ENCODE results near the gene TGFA. TPM values are rescaled to one million over a fixed set of nuclear protein-coding genes. Genes with fewer than 3 reads are reported as not detected.

Gene TGFA
- total RNA-seq, 2 experiments from 2014 or later, result 0.47 to 0.88 TPM

DNA sequence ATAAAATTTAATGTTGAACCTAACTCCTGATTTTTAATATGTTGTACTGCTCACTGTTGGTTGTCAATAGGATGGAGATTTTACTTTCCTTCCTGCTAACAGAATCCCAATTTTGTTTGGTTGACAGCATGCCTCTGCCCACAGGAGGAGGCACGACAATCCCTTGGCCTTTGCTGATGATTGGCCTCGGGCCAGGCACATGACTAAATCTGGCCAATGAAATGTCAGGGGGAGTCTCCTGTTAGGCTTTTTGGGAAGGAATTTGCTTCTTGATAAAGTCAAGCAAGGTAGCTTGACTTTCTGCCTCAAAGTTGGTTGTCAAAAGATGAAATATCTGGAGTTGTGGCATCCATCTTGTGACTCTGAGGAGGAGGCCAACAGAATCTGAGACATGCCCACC, 6.8 kb upstream of the TGFA start:
- Histone ChIP-seq H3K9me3 (ENCODE audit: control insufficient read depth in 1 of 2, insufficient read depth in 1 of 2, low read length in 2 of 2) (no peaks in the 10 kb centered on the region), H3K4me3 (ENCODE audit: low read length) (no peak overlapping the region), H3K36me3 (ENCODE audit: insufficient read depth, low read length) (no peaks in the 10 kb centered on the region), H3K27me3 (ENCODE audit: control insufficient read depth in 1 of 2, insufficient read depth in 2 of 2, low read length in 2 of 2) (peaks cover 3 to 4% of the 10 kb centered on the region in 2 experiments), H3K4me1 (ENCODE audit: insufficient read depth, low read length) (no peaks in the 10 kb centered on the region), H3K27ac (ENCODE audit: low read depth in 1 of 2, low read length in 2 of 2) (no peak overlapping the region)
- Mint-ChIP-seq H3K9me3 (no peaks in the 10 kb centered on the region), H3K4me1 (ENCODE audit: low read depth) (no peaks in the 10 kb centered on the region), H3K36me3 (ENCODE audit: low read depth) (no peaks in the 10 kb centered on the region), H3K27me3 (peaks cover 40% of the 10 kb centered on the region), H3K4me3 (no peak overlapping the region), H3K27ac (no peak overlapping the region)
- DNase-seq (no peak), ATAC-seq (ENCODE audit: poor library complexity) (no peak)
- CTCF ChIA-PET, result no interaction called here
- no peak for TF ChIP-seq CTCF (IDR thresholded peaks at IDR 0.05)
- intact Hi-C loops (cut with DNase I, micrococcal nuclease), result no loop called here
- POLR2A ChIA-PET, result no interaction called here

DNA sequence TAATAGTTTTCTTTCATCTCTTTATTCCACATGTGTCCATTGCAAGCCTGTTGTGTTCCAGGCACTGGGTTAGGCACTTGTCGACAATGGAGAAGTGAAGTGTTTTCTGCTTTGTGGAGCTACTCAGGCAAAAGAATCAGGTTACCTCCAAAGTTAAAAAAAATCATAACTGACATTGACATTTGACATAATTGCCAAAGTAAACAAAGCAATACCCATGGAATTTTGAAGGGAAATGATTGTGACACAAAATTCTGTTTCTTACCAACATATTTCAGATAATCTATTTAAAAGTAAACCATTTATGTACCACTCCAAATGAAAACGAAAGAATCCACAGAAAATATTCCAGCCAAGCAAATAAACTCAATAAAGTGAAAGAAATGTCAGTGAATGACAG, 6.4 kb upstream of the TGFA start:
- H3K27me3 Mint-ChIP-seq, result peaks cover 40% of the 10 kb centered on the region
- ChIA-PET POLR2A (no interaction called here), CTCF (interaction anchor here (1.0 kb wide), 1 partner anchor 57 kb away, joined by 3 read pairs; no protein-coding TSS in a partner anchor)
- peaks cover 3 to 4% of the 10 kb centered on the region in 2 experiments for H3K27me3 ChIP-seq (ENCODE audit: control insufficient read depth in 1 of 2, insufficient read depth in 2 of 2, low read length in 2 of 2)
- no peak overlapping the region for H3K4me3 Mint-ChIP-seq
- no peak for TF ChIP-seq CTCF (IDR thresholded peaks at IDR 0.05)
- H3K9me3 ChIP-seq (ENCODE audit: control insufficient read depth in 1 of 2, insufficient read depth in 1 of 2, low read length in 2 of 2), result no peaks in the 10 kb centered on the region
- no peaks in the 10 kb centered on the region for H3K9me3 Mint-ChIP-seq
- no peak overlapping the region for H3K27ac Mint-ChIP-seq
- H3K4me1 ChIP-seq (ENCODE audit: insufficient read depth, low read length), result peaks cover 3% of the 10 kb centered on the region
- no peak for DNase-seq
- H3K36me3 ChIP-seq (ENCODE audit: insufficient read depth, low read length), result no peaks in the 10 kb centered on the region
- no peaks in the 10 kb centered on the region for H3K36me3 Mint-ChIP-seq (ENCODE audit: low read depth)
- H3K27ac ChIP-seq (ENCODE audit: low read depth in 1 of 2, low read length in 2 of 2), result no peak overlapping the region
- peaks cover 3% of the 10 kb centered on the region for H3K4me1 Mint-ChIP-seq (ENCODE audit: low read depth)
- intact Hi-C loops (cut with DNase I, micrococcal nuclease), result no loop called here
- ATAC-seq (ENCODE audit: poor library complexity), result no peak
- no peak overlapping the region for H3K4me3 ChIP-seq (ENCODE audit: low read length)

DNA sequence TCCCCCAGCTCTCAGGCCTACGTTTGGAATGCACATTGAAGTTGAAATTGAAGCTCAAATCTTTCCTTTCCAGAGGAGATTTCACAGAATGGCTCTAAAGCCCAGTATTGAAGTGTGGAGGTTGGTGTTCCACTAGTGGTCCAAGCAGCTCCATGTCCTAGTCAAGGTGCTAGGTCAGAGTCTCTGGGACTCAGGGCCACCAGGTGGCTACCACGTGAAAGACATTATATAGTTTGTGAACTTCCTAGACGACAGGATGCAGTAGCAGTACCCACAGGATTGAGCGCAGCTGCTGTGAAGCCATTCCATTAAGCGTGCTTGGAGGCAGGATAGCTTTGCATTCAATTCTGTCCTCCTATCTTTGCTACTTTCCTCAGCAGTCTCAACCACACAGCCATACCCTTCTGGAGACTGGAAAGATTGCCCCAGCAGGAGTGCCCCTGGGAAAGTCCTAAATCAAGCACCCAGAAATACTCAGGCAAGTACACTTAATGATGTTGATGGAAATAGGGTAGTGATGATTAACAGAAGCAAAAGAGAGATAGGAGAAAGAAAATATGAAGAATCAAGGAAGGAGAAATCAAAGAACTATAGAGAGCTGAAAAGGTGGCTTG, 4.7 kb upstream of the TGFA start:
- H3K27me3 ChIP-seq (ENCODE audit: control insufficient read depth in 1 of 2, insufficient read depth in 2 of 2, low read length in 2 of 2), result peaks cover 3 to 4% of the 10 kb centered on the region in 2 experiments
- ATAC-seq (ENCODE audit: poor library complexity) (no peak), DNase-seq (no peak)
- no peak overlapping the region for H3K4me3 ChIP-seq (ENCODE audit: low read length)
- TF ChIP-seq CTCF (IDR thresholded peaks at IDR 0.05), result no peak
- H3K36me3 Mint-ChIP-seq (ENCODE audit: low read depth), result no peaks in the 10 kb centered on the region
- intact Hi-C loops (cut with DNase I, micrococcal nuclease), result loop anchor here in 1 of 2 experiments (5.0 kb wide), 1 partner anchor 59 kb away; no protein-coding TSS in a partner anchor
- H3K4me1 ChIP-seq (ENCODE audit: insufficient read depth, low read length), result peaks cover 14% of the 10 kb centered on the region
- CTCF ChIA-PET, result interaction anchor here (1.0 kb wide), 1 partner anchor 12 kb away, joined by 3 read pairs; no protein-coding TSS in a partner anchor
- peaks cover 14% of the 10 kb centered on the region for H3K4me1 Mint-ChIP-seq (ENCODE audit: low read depth)
- H3K4me3 Mint-ChIP-seq, result no peak overlapping the region
- no peak overlapping the region for H3K27ac ChIP-seq (ENCODE audit: low read depth in 1 of 2, low read length in 2 of 2)
- no peaks in the 10 kb centered on the region for H3K36me3 ChIP-seq (ENCODE audit: insufficient read depth, low read length)
- no peaks in the 10 kb centered on the region for H3K9me3 Mint-ChIP-seq
- no peak overlapping the region for H3K27ac Mint-ChIP-seq
- POLR2A ChIA-PET, result interaction anchor here (0.6 to 1.4 kb wide), 2 partner anchors 14 to 62 kb away, joined by 3 read pairs; no protein-coding TSS in a partner anchor
- no peaks in the 10 kb centered on the region for H3K9me3 ChIP-seq (ENCODE audit: control insufficient read depth in 1 of 2, insufficient read depth in 1 of 2, low read length in 2 of 2)
- peaks cover 40% of the 10 kb centered on the region for H3K27me3 Mint-ChIP-seq
